ENCODE results near the gene GPRC5D.

DNA sequence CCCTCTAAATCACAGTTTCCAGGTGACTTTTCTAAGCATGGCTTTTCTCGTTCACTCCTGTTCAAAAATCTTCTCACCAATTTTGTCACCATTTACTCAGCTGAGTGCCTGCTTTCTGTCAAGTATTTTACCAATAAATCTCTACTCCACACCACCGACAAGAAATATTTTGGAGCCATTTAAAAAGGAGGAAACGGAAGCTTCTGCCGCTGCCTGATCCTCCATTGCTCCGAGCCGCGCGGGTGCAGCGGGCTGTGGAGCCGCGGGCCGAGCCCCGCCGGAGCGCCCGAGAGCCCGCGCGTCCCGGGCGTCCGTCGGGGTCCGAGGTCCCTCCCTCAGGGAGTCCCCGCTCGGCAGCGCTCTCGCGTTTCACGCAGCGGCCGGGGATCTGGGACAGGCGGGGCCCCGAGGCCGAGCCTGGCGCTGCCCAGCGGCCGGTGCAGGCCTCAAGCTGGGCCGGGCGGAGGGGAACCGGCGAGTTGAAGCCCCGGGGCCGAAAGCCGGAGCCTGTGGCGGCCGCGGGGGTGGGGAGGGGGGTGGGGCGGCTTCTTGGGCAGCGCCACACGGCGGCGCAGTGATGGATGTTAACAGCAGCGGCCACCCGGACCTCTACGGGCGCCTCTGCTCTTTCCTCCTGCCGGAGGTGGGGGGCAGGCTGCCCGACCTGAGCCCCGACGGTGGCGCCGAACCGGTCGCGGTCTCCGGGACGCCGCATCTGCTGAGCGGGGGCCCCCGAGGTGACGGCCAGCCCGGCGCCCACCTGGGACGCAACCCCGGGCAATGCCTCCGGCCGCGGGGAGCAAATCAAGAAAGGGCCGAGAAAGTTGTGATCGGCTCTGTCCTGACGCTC lies 49.2 kb upstream of the GPRC5D start:
- TF ChIP-seq, protein P1, sequence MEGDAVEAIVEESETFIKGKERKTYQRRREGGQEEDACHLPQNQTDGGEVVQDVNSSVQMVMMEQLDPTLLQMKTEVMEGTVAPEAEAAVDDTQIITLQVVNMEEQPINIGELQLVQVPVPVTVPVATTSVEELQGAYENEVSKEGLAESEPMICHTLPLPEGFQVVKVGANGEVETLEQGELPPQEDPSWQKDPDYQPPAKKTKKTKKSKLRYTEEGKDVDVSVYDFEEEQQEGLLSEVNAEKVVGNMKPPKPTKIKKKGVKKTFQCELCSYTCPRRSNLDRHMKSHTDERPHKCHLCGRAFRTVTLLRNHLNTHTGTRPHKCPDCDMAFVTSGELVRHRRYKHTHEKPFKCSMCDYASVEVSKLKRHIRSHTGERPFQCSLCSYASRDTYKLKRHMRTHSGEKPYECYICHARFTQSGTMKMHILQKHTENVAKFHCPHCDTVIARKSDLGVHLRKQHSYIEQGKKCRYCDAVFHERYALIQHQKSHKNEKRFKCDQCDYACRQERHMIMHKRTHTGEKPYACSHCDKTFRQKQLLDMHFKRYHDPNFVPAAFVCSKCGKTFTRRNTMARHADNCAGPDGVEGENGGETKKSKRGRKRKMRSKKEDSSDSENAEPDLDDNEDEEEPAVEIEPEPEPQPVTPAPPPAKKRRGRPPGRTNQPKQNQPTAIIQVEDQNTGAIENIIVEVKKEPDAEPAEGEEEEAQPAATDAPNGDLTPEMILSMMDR (conservative IDR thresholded peaks at IDR 0.05 in 1 of 2, IDR thresholded peaks at IDR 0.05 in 1 of 2; ENCODE audit: low read depth in 1 of 2, low read length in 2 of 2), result peak; percentile 10 to 13
- no peak for TF ChIP-seq EZH2 (IDR thresholded peaks at IDR 0.05; ENCODE audit: low read length, missing control alignments)

Measured in fibroblast of lung (primary cell).